ENCODE measurements around the gene KIRREL1. TPM values are rescaled to one million over a fixed set of nuclear protein-coding genes. Genes with fewer than 3 reads are reported as not detected.

KIRREL1 gene
- total RNA-seq, 1 experiment from 2014 or later, result 123 TPM

GRCh38 chr1:158062174-158062573, 68.7 kb downstream of the KIRREL1 start:
- H3K36me3 ChIP-seq, result peaks cover 56% of the 10 kb centered on the region
- H3K4me3 ChIP-seq, result no peak overlapping the region
- H3K27ac ChIP-seq, result no peak overlapping the region
- no peaks in the 10 kb centered on the region for H3K9me3 ChIP-seq (replicated peaks)
- DNase-seq (ENCODE audit: low read depth in 1 of 2, low spot score in 2 of 2), result no peak
- no peaks in the 10 kb centered on the region for H3K27me3 ChIP-seq (replicated peaks)
- no peaks in the 10 kb centered on the region for H3K4me1 ChIP-seq (replicated peaks)

- Histone ChIP-seq H3K36me3 (peaks cover 51% of the 10 kb centered on the region), H3K27me3 (replicated peaks) (no peaks in the 10 kb centered on the region), H3K4me1 (replicated peaks) (no peaks in the 10 kb centered on the region), H3K9me3 (replicated peaks) (no peaks in the 10 kb centered on the region), H3K4me3 (no peak overlapping the region), H3K27ac (no peak overlapping the region)
- DNase-seq (ENCODE audit: low read depth in 1 of 2, low spot score in 2 of 2), result no peak
Measured at GRCh38 chr1:158067662-158068061, 74.2 kb downstream of the KIRREL1 start.

- no peak overlapping the region for H3K4me3 ChIP-seq
- no peak for DNase-seq (ENCODE audit: low read depth in 1 of 2, low spot score in 2 of 2)
- H3K27me3 ChIP-seq (replicated peaks), result no peaks in the 10 kb centered on the region
- H3K9me3 ChIP-seq (replicated peaks), result no peaks in the 10 kb centered on the region
- H3K27ac ChIP-seq, result no peak overlapping the region
- peaks cover 39% of the 10 kb centered on the region for H3K36me3 ChIP-seq
- no peaks in the 10 kb centered on the region for H3K4me1 ChIP-seq (replicated peaks)
Measured at GRCh38 chr1:158068918-158069317, 75.5 kb downstream of the KIRREL1 start.

GRCh38 chr1:158071138-158071537, 77.7 kb downstream of the KIRREL1 start:
- H3K4me1 ChIP-seq (replicated peaks), result no peaks in the 10 kb centered on the region
- no peaks in the 10 kb centered on the region for H3K9me3 ChIP-seq (replicated peaks)
- DNase-seq (ENCODE audit: low read depth in 1 of 2, low spot score in 2 of 2), result no peak
- no peak overlapping the region for H3K27ac ChIP-seq
- H3K4me3 ChIP-seq, result no peak overlapping the region
- no peaks in the 10 kb centered on the region for H3K27me3 ChIP-seq (replicated peaks)
- peaks cover 52% of the 10 kb centered on the region for H3K36me3 ChIP-seq

- no peak for DNase-seq (ENCODE audit: low read depth in 1 of 2, low spot score in 2 of 2)
- H3K9me3 ChIP-seq (replicated peaks), result no peaks in the 10 kb centered on the region
- no peaks in the 10 kb centered on the region for H3K4me1 ChIP-seq (replicated peaks)
- H3K27me3 ChIP-seq (replicated peaks), result no peaks in the 10 kb centered on the region
- no peak overlapping the region for H3K27ac ChIP-seq
- no peak overlapping the region for H3K4me3 ChIP-seq
- peaks cover 59% of the 10 kb centered on the region for H3K36me3 ChIP-seq
Measured at GRCh38 chr1:158075078-158075477, 81.6 kb downstream of the KIRREL1 start.

GRCh38 chr1:158076441-158076840, 83.0 kb downstream of the KIRREL1 start:
- H3K27ac ChIP-seq, result no peak overlapping the region
- H3K27me3 ChIP-seq (replicated peaks), result no peaks in the 10 kb centered on the region
- no peak for DNase-seq (ENCODE audit: low read depth in 1 of 2, low spot score in 2 of 2)
- H3K4me1 ChIP-seq (replicated peaks), result no peaks in the 10 kb centered on the region
- H3K4me3 ChIP-seq, result no peak overlapping the region
- peaks cover 67% of the 10 kb centered on the region for H3K36me3 ChIP-seq
- no peaks in the 10 kb centered on the region for H3K9me3 ChIP-seq (replicated peaks)

- H3K36me3 ChIP-seq, result peaks cover 75% of the 10 kb centered on the region
Measured at GRCh38 chr1:158077411-158078256, 84.2 kb downstream of the KIRREL1 start.

GRCh38 chr1:158078569-158079080, 85.2 kb downstream of the KIRREL1 start:
- no peaks in the 10 kb centered on the region for H3K9me3 ChIP-seq (replicated peaks)

More at GRCh38 chr1:158077411-158078256, 84.2 kb downstream of the KIRREL1 start:
- Histone ChIP-seq H3K9me3 (replicated peaks) (no peaks in the 10 kb centered on the region), H3K4me3 (no peak overlapping the region), H3K27me3 (replicated peaks) (no peaks in the 10 kb centered on the region), H3K27ac (no peak overlapping the region), H3K4me1 (replicated peaks) (no peaks in the 10 kb centered on the region)
- DNase-seq (ENCODE audit: low read depth in 1 of 2, low spot score in 2 of 2), result no peak

GRCh38 chr1:158080066-158080465, 86.6 kb downstream of the KIRREL1 start:
- no peaks in the 10 kb centered on the region for H3K4me1 ChIP-seq (replicated peaks)
- no peak for DNase-seq (ENCODE audit: low read depth in 1 of 2, low spot score in 2 of 2)
- no peaks in the 10 kb centered on the region for H3K9me3 ChIP-seq (replicated peaks)
- no peaks in the 10 kb centered on the region for H3K27me3 ChIP-seq (replicated peaks)
- no peak overlapping the region for H3K27ac ChIP-seq
- no peak overlapping the region for H3K4me3 ChIP-seq
- peaks cover 91% of the 10 kb centered on the region for H3K36me3 ChIP-seq

More at GRCh38 chr1:158078569-158079080, 85.2 kb downstream of the KIRREL1 start:
- H3K4me3 ChIP-seq, result no peak overlapping the region
- no peak for DNase-seq (ENCODE audit: low read depth in 1 of 2, low spot score in 2 of 2)
- peaks cover 85% of the 10 kb centered on the region for H3K36me3 ChIP-seq
- H3K27me3 ChIP-seq (replicated peaks), result no peaks in the 10 kb centered on the region
- H3K4me1 ChIP-seq (replicated peaks), result no peaks in the 10 kb centered on the region
- H3K27ac ChIP-seq, result no peak overlapping the region

- DNase-seq (ENCODE audit: low read depth in 1 of 2, low spot score in 2 of 2), result no peak
- peaks cover 97% of the 10 kb centered on the region for H3K36me3 ChIP-seq
- no peaks in the 10 kb centered on the region for H3K4me1 ChIP-seq (replicated peaks)
- H3K27ac ChIP-seq, result no peak overlapping the region
- no peak overlapping the region for H3K4me3 ChIP-seq
- H3K9me3 ChIP-seq (replicated peaks), result no peaks in the 10 kb centered on the region
- H3K27me3 ChIP-seq (replicated peaks), result no peaks in the 10 kb centered on the region
Measured at GRCh38 chr1:158084336-158084735, 90.9 kb downstream of the KIRREL1 start.

- Histone ChIP-seq H3K4me1 (replicated peaks) (no peaks in the 10 kb centered on the region), H3K36me3 (peaks cover 97% of the 10 kb centered on the region), H3K4me3 (no peak overlapping the region), H3K27ac (no peak overlapping the region), H3K9me3 (replicated peaks) (no peaks in the 10 kb centered on the region), H3K27me3 (replicated peaks) (no peaks in the 10 kb centered on the region)
- no peak for DNase-seq (ENCODE audit: low read depth in 1 of 2, low spot score in 2 of 2)
Measured at GRCh38 chr1:158084747-158085146, 91.3 kb downstream of the KIRREL1 start.

GRCh38 chr1:158087320-158087927, 94.0 kb downstream of the KIRREL1 start:
- H3K4me3 ChIP-seq, result no peak overlapping the region
- peak; percentile 76 to 78 for DNase-seq (ENCODE audit: low read depth in 1 of 2, low spot score in 2 of 2)
- peaks cover 93% of the 10 kb centered on the region for H3K36me3 ChIP-seq
- H3K9me3 ChIP-seq (replicated peaks), result no peaks in the 10 kb centered on the region
- H3K4me1 ChIP-seq (replicated peaks), result no peaks in the 10 kb centered on the region
- H3K27ac ChIP-seq, result no peak overlapping the region
- no peaks in the 10 kb centered on the region for H3K27me3 ChIP-seq (replicated peaks)

GRCh38 chr1:158089476-158089875, 96.0 kb downstream of the KIRREL1 start:
- no peak overlapping the region for H3K4me3 ChIP-seq
- H3K4me1 ChIP-seq (replicated peaks), result no peaks in the 10 kb centered on the region
- no peaks in the 10 kb centered on the region for H3K9me3 ChIP-seq (replicated peaks)
- H3K36me3 ChIP-seq, result peaks cover 93% of the 10 kb centered on the region
- no peak for DNase-seq (ENCODE audit: low read depth in 1 of 2, low spot score in 2 of 2)
- no peak overlapping the region for H3K27ac ChIP-seq
- H3K27me3 ChIP-seq (replicated peaks), result no peaks in the 10 kb centered on the region

- H3K4me1 ChIP-seq (replicated peaks), result no peaks in the 10 kb centered on the region
- H3K9me3 ChIP-seq (replicated peaks), result no peaks in the 10 kb centered on the region
- no peak overlapping the region for H3K27ac ChIP-seq
- no peak for DNase-seq (ENCODE audit: low read depth in 1 of 2, low spot score in 2 of 2)
- peaks cover 93% of the 10 kb centered on the region for H3K36me3 ChIP-seq
- H3K27me3 ChIP-seq (replicated peaks), result no peaks in the 10 kb centered on the region
- no peak overlapping the region for H3K4me3 ChIP-seq
Measured at GRCh38 chr1:158089925-158090637, 96.6 kb downstream of the KIRREL1 start.
